Umbilical cord (tissue), 2 donors: Measurements from ENCODE around the gene JAZF1. TPM values are rescaled to one million over a fixed set of nuclear protein-coding genes. Genes with fewer than 3 reads are reported as not detected.
"Not testable (repeated sequence)": the region's sequence is repeated elsewhere in the genome, so short reads cannot be mapped to it uniquely, and the experiment has no call there.

Experiments
- DNase-seq: peaks from one replicate; pipeline ENCODE4 v3.0.0-alpha.2; 2015; ENCODE audit warnings: low spot score
- total RNA-seq: library from RNA; depleted of rRNA; stranded (reverse); fragments of >200 nt; gene quantifications from one replicate; pipeline ENCODE4 v1.2.3, GENCODE V29; 2014; ENCODE audit warnings: low replicate concordance; ENCODE audit not compliant: insufficient read depth

The JAZF1 gene
- total RNA-seq, 1 donor from 2014 or later: 16.1 TPM

GRCh38 chr7:28042721-28043120, 137.9 kb downstream of the JAZF1 start:
- DNase-seq: no peak

- DNase-seq: peak; percentile 56
These were observed 138.9 kb downstream of the JAZF1 start for GRCh38 chr7:28041508-28042314.

- peak; percentile 57 for DNase-seq
These were observed 142.3 kb downstream of the JAZF1 start for GRCh38 chr7:28038175-28038797.

GRCh38 chr7:28037220-28038010, 143.2 kb downstream of the JAZF1 start:
- DNase-seq: peak; percentile 97

- no peak for DNase-seq
These were observed 143.9 kb downstream of the JAZF1 start for GRCh38 chr7:28036696-28037095.

GRCh38 chr7:28033386-28033785, 147.2 kb downstream of the JAZF1 start:
- DNase-seq: no peak

- DNase-seq: no peak
These were observed 147.7 kb downstream of the JAZF1 start for GRCh38 chr7:28032738-28033380.

- peak; percentile 64 for DNase-seq
These were observed 151.5 kb downstream of the JAZF1 start for GRCh38 chr7:28029051-28029450.

GRCh38 chr7:28028471-28028870, 152.1 kb downstream of the JAZF1 start:
- DNase-seq: no peak

GRCh38 chr7:28026237-28026636, 154.4 kb downstream of the JAZF1 start:
- no peak for DNase-seq

GRCh38 chr7:28024786-28025334, 155.7 kb downstream of the JAZF1 start:
- DNase-seq: no peak

GRCh38 chr7:28020302-28020940, 160.2 kb downstream of the JAZF1 start:
- peak; percentile 88 for DNase-seq

- no peak for DNase-seq
These were observed 161.6 kb downstream of the JAZF1 start for GRCh38 chr7:28018856-28019465.

GRCh38 chr7:28018446-28018845, 162.1 kb downstream of the JAZF1 start:
- no peak for DNase-seq

- no peak for DNase-seq
These were observed 162.6 kb downstream of the JAZF1 start for GRCh38 chr7:28018020-28018419.

GRCh38 chr7:28017372-28017771, 163.2 kb downstream of the JAZF1 start:
- DNase-seq: no peak

- DNase-seq: no peak
These were observed 164.3 kb downstream of the JAZF1 start for GRCh38 chr7:28016297-28016696.

- no peak for DNase-seq
These were observed 165.4 kb downstream of the JAZF1 start for GRCh38 chr7:28015169-28015568.

GRCh38 chr7:28014340-28014739, 166.3 kb downstream of the JAZF1 start:
- not testable (repeated sequence) for DNase-seq

GRCh38 chr7:28013441-28013840, 167.2 kb downstream of the JAZF1 start:
- no peak for DNase-seq

GRCh38 chr7:28013019-28013418, 167.6 kb downstream of the JAZF1 start:
- DNase-seq: no peak
